ENCODE results near the gene HOXB6.
A peak's percentile ranks its signal among the peaks of the same experiment; 100 is the strongest.

Gene HOXB6

GRCh38 chr17:48612854-48613691, 8.3 kb upstream of the HOXB6 start:
- TF ChIP-seq ZC3H10 (CRISPR knock-in tag; IDR thresholded peaks at IDR 0.05) (no peak), GLIS3 (CRISPR knock-in tag; IDR thresholded peaks at IDR 0.05) (no peak), OSR1 (CRISPR knock-in tag; IDR thresholded peaks at IDR 0.05) (no peak), POU6F1 (CRISPR knock-in tag; IDR thresholded peaks at IDR 0.05; ENCODE audit: borderline replicate concordance, low read depth) (no peak), ZFP30 (CRISPR knock-in tag; IDR thresholded peaks at IDR 0.05) (no peak), CSRNP3 (CRISPR knock-in tag; IDR thresholded peaks at IDR 0.05) (no peak), ARNTL (CRISPR knock-in tag; IDR thresholded peaks at IDR 0.05; ENCODE audit: borderline replicate concordance, low read depth) (no peak), RARB (CRISPR knock-in tag; IDR thresholded peaks at IDR 0.05) (no peak), PATZ1 (CRISPR knock-in tag; IDR thresholded peaks at IDR 0.05; ENCODE audit: borderline replicate concordance) (no peak), SNAI2 (CRISPR knock-in tag; IDR thresholded peaks at IDR 0.05) (no peak), ISL1 (CRISPR knock-in tag; IDR thresholded peaks at IDR 0.05) (no peak), ZFP3 (CRISPR knock-in tag; IDR thresholded peaks at IDR 0.05) (no peak), PPARA (CRISPR knock-in tag; IDR thresholded peaks at IDR 0.05; ENCODE audit: borderline replicate concordance) (no peak), ZNF565 (CRISPR knock-in tag; conservative IDR thresholded peaks at IDR 0.05; ENCODE audit: low read depth) (no peak), TOX (CRISPR knock-in tag; IDR thresholded peaks at IDR 0.05; ENCODE audit: borderline replicate concordance) (no peak)
- TF ChIP-seq, protein P1, sequence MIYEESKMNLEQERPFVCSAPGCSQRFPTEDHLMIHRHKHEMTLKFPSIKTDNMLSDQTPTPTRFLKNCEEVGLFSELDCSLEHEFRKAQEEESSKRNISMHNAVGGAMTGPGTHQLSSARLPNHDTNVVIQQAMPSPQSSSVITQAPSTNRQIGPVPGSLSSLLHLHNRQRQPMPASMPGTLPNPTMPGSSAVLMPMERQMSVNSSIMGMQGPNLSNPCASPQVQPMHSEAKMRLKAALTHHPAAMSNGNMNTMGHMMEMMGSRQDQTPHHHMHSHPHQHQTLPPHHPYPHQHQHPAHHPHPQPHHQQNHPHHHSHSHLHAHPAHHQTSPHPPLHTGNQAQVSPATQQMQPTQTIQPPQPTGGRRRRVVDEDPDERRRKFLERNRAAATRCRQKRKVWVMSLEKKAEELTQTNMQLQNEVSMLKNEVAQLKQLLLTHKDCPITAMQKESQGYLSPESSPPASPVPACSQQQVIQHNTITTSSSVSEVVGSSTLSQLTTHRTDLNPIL (CRISPR knock-in tag; IDR thresholded peaks at IDR 0.05; ENCODE audit: low read depth), result no peak
- peak; percentile 60 for ATAC-seq

DNA sequence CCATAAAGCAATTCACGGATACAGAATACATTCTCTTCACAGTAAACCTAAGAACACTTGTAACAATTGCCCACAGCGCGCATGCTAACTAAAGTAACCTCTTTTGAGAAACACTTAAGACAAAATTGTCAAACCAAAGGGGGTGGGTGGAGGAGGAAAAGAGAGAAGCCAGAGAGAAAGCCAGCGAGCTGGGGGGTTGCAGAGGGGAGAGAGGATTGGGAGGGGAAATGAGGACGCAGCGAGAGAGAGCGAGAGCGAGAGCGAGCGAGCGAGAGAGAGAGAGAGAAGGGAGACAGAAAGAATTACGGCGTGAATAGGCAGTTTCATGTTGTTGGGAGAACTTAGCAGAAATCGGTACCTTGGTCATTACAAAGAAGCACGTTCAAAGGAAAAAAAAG, 7.7 kb upstream of the HOXB6 start:
- TF ChIP-seq ESRRG (CRISPR knock-in tag; IDR thresholded peaks at IDR 0.05) (no peak), ZNF8 (CRISPR knock-in tag; IDR thresholded peaks at IDR 0.05) (no peak), ZNF565 (CRISPR knock-in tag; conservative IDR thresholded peaks at IDR 0.05; ENCODE audit: low read depth) (no peak), TSHZ2 (CRISPR knock-in tag; IDR thresholded peaks at IDR 0.05) (no peak), SNAI2 (CRISPR knock-in tag; IDR thresholded peaks at IDR 0.05) (no peak), PATZ1 (CRISPR knock-in tag; IDR thresholded peaks at IDR 0.05; ENCODE audit: borderline replicate concordance) (no peak)
- ATAC-seq, result peak; percentile 6

All from SK-N-SH treated with all-trans-retinoic acid at 6 μM for 48 hours (cell line).